Esophagus muscularis mucosa (tissue), 4 donors: Measurements from ENCODE around the gene MAPK1IP1L.

ENCODE experiments used
- EP300 ChIP-seq: sonication (generic); formaldehyde crosslinking; IDR thresholded peaks from one replicate; pipeline ENCODE4 v1.6.1; 2017; ENCODE audit warnings: antibody characterized with exemption
- POLR2A ChIP-seq: fragments of 450-650 bp; IDR thresholded peaks from one replicate; pipeline ENCODE4 v1.6.1; 2017; ENCODE audit warnings: antibody characterized with exemption, moderate library complexity, mild to moderate bottlenecking, low read depth
- TF ChIP-seq, protein P1 (sequence below), 3 experiments: fragments of 200-600 bp in 2 of 3; fragments of 450-650 bp in 1 of 3; sonication (generic) in 2 of 3; IDR thresholded peaks; one replicate each; pipeline ENCODE4 v1.5.1; 2017 to 2019; ENCODE audit warnings: antibody characterized with exemption in 3 of 3, mild to moderate bottlenecking in 2 of 3, moderate library complexity in 1 of 3

DNA sequence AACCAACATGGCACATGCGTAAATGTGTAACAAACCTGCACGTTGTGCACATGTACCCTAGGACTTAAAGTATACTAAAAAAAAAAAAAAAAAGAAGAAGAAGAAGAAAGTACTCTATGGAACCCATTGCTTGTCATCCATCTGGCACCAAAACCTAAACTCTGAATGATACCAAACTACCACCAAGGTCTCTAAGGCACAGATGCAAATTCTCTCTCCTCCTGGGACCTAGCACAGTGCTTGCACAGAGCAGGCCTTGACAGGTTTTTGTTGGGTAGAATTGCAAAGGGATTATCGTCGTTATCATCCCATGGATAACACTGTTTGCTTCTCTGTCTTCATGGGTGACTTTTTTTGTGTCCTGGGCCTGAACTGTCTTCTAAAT, 64.4 kb downstream of the MAPK1IP1L start:
- TF ChIP-seq, protein P1, sequence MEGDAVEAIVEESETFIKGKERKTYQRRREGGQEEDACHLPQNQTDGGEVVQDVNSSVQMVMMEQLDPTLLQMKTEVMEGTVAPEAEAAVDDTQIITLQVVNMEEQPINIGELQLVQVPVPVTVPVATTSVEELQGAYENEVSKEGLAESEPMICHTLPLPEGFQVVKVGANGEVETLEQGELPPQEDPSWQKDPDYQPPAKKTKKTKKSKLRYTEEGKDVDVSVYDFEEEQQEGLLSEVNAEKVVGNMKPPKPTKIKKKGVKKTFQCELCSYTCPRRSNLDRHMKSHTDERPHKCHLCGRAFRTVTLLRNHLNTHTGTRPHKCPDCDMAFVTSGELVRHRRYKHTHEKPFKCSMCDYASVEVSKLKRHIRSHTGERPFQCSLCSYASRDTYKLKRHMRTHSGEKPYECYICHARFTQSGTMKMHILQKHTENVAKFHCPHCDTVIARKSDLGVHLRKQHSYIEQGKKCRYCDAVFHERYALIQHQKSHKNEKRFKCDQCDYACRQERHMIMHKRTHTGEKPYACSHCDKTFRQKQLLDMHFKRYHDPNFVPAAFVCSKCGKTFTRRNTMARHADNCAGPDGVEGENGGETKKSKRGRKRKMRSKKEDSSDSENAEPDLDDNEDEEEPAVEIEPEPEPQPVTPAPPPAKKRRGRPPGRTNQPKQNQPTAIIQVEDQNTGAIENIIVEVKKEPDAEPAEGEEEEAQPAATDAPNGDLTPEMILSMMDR (IDR thresholded peaks at IDR 0.05), result no peak
- no peak for TF ChIP-seq EP300
- no peak for TF ChIP-seq POLR2A
